ENCODE results near the gene MSH2.

The MSH2 gene

GRCh38 chr2:47520825-47521665, 118.1 kb downstream of the MSH2 start:
- Histone ChIP-seq H3F3A (ENCODE audit: insufficient read depth, low read length) (no peaks in the 10 kb centered on the region), H3K27ac (ENCODE audit: low read depth, low read length, poor library complexity, severe bottlenecking) (peak overlapping the region; percentile 95), H3K27me3 (ENCODE audit: insufficient read depth, low read length) (no peaks in the 10 kb centered on the region), H3K79me2 (ENCODE audit: insufficient read depth, low read length) (no peaks in the 10 kb centered on the region), H4K20me1 (ENCODE audit: insufficient read depth, low read length) (no peaks in the 10 kb centered on the region), H2AFZ (ENCODE audit: low read length) (no peak overlapping the region), H3K9ac (ENCODE audit: low read length) (peak overlapping the region; percentile 77), H3K9me3 (ENCODE audit: low read length) (no peaks in the 10 kb centered on the region), H3K4me3 (ENCODE audit: low read depth, low read length, poor library complexity, severe bottlenecking) (peak overlapping the region; percentile 66), H3K9me2 (ENCODE audit: low read depth, low read length) (no peaks in the 10 kb centered on the region), H3K4me2 (ENCODE audit: low read length) (peak overlapping the region; percentile 86), H3K36me3 (ENCODE audit: insufficient read depth, low read length) (peaks cover 22% of the 10 kb centered on the region; the same call in 1 of the 2 replicates), H3K4me1 (ENCODE audit: insufficient read depth, low read length, severe bottlenecking) (peaks cover 67% of the 10 kb centered on the region)
- peak; percentile 56 for TF ChIP-seq CTCF (IDR thresholded peaks at IDR 0.05; ENCODE audit: low read length)
- TF ChIP-seq EZH2 (IDR thresholded peaks at IDR 0.05; ENCODE audit: borderline replicate concordance, low read length) = no peak

GRCh38 chr2:47521666-47522285, 118.8 kb downstream of the MSH2 start:
- no peaks in the 10 kb centered on the region for H3K27me3 ChIP-seq (ENCODE audit: insufficient read depth, low read length)
- peak overlapping the region; percentile 95 for H3K27ac ChIP-seq (ENCODE audit: low read depth, low read length, poor library complexity, severe bottlenecking)
- H2AFZ ChIP-seq (ENCODE audit: low read length) = no peak overlapping the region
- H3F3A ChIP-seq (ENCODE audit: insufficient read depth, low read length) = no peaks in the 10 kb centered on the region
- TF ChIP-seq EZH2 (IDR thresholded peaks at IDR 0.05; ENCODE audit: borderline replicate concordance, low read length) (no peak), CTCF (IDR thresholded peaks at IDR 0.05; ENCODE audit: low read length) (no peak)
- no peaks in the 10 kb centered on the region for H3K9me2 ChIP-seq (ENCODE audit: low read depth, low read length)
- H4K20me1 ChIP-seq (ENCODE audit: insufficient read depth, low read length) = no peaks in the 10 kb centered on the region
- H3K4me1 ChIP-seq (ENCODE audit: insufficient read depth, low read length, severe bottlenecking) = peaks cover 67% of the 10 kb centered on the region
- peaks cover 22% of the 10 kb centered on the region; the same call in 1 of the 2 replicates for H3K36me3 ChIP-seq (ENCODE audit: insufficient read depth, low read length)
- H3K4me2 ChIP-seq (ENCODE audit: low read length) = peak overlapping the region; percentile 86
- H3K9ac ChIP-seq (ENCODE audit: low read length) = peak overlapping the region; percentile 77
- peak overlapping the region; percentile 66 for H3K4me3 ChIP-seq (ENCODE audit: low read depth, low read length, poor library complexity, severe bottlenecking)
- H3K79me2 ChIP-seq (ENCODE audit: insufficient read depth, low read length) = no peaks in the 10 kb centered on the region
- no peaks in the 10 kb centered on the region for H3K9me3 ChIP-seq (ENCODE audit: low read length)

- Histone ChIP-seq H2AFZ (ENCODE audit: low read length) (no peak overlapping the region), H3K9me2 (ENCODE audit: low read depth, low read length) (no peaks in the 10 kb centered on the region), H3K4me1 (ENCODE audit: insufficient read depth, low read length, severe bottlenecking) (peaks cover 44% of the 10 kb centered on the region), H3K4me2 (ENCODE audit: low read length) (no peak overlapping the region), H3K4me3 (ENCODE audit: low read depth, low read length, poor library complexity, severe bottlenecking) (no peak overlapping the region), H3F3A (ENCODE audit: insufficient read depth, low read length) (no peaks in the 10 kb centered on the region), H3K27ac (ENCODE audit: low read depth, low read length, poor library complexity, severe bottlenecking) (peak overlapping the region; percentile 39), H3K9me3 (ENCODE audit: low read length) (no peaks in the 10 kb centered on the region), H3K9ac (ENCODE audit: low read length) (no peak overlapping the region), H3K27me3 (ENCODE audit: insufficient read depth, low read length) (no peaks in the 10 kb centered on the region), H3K36me3 (ENCODE audit: insufficient read depth, low read length) (peaks cover 8% of the 10 kb centered on the region; the same call in 1 of the 2 replicates), H3K79me2 (ENCODE audit: insufficient read depth, low read length) (no peaks in the 10 kb centered on the region), H4K20me1 (ENCODE audit: insufficient read depth, low read length) (no peaks in the 10 kb centered on the region)
- TF ChIP-seq CTCF (IDR thresholded peaks at IDR 0.05; ENCODE audit: low read length) (no peak), EZH2 (IDR thresholded peaks at IDR 0.05; ENCODE audit: borderline replicate concordance, low read length) (no peak)
Measured at GRCh38 chr2:47525167-47525566, 122.2 kb downstream of the MSH2 start.

Data from OCI-LY1 (cell line).